ENCODE data around the gene NLGN4Y.

- TF ChIP-seq CTCF (IDR thresholded peaks at IDR 0.05; ENCODE audit: insufficient read depth, low read length) = no peak
- no peak for TF ChIP-seq REST (IDR thresholded peaks at IDR 0.05; ENCODE audit: insufficient replicate concordance, low read depth)
Measured at GRCh38 chrY:14581294-14581693, 57.0 kb downstream of the NLGN4Y start.

Data from HL-60 (cell line).